ENCODE measurements around the gene ZNF500.

DNA sequence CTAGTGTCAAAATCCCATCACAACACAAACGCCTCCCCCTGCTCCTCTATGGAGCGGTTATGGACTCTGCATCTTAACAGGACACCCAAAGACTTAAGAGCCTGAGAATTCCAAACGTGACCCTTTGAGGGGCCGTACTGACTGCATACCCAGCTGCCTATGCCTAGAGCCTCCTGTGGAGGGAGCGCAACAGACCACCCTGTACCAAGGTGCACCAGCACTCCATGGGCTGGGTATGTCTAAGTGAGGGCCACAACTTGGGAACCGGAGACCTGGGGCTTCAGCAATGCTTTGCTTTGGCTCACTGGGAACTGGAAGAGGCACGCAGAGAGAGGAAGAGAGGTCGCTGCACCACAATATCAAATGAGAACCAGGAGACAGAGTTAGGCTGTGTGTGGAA, 38.3 kb downstream of the ZNF500 start:
- TF ChIP-seq, protein P1, sequence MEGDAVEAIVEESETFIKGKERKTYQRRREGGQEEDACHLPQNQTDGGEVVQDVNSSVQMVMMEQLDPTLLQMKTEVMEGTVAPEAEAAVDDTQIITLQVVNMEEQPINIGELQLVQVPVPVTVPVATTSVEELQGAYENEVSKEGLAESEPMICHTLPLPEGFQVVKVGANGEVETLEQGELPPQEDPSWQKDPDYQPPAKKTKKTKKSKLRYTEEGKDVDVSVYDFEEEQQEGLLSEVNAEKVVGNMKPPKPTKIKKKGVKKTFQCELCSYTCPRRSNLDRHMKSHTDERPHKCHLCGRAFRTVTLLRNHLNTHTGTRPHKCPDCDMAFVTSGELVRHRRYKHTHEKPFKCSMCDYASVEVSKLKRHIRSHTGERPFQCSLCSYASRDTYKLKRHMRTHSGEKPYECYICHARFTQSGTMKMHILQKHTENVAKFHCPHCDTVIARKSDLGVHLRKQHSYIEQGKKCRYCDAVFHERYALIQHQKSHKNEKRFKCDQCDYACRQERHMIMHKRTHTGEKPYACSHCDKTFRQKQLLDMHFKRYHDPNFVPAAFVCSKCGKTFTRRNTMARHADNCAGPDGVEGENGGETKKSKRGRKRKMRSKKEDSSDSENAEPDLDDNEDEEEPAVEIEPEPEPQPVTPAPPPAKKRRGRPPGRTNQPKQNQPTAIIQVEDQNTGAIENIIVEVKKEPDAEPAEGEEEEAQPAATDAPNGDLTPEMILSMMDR (IDR thresholded peaks at IDR 0.05; ENCODE audit: low read length), result no peak
- no peak for TF ChIP-seq EZH2 (IDR thresholded peaks at IDR 0.05; ENCODE audit: borderline replicate concordance, low read length)
